Ovary (tissue), 3 donors: ENCODE measurements around the gene TNIK.

Experiments
- CTCF ChIP-seq, 3 donors: fragments of 450-650 bp in 2 of 3; fragments of 200-600 bp in 1 of 3; IDR thresholded peaks; one replicate each; pipeline versions ENCODE4 v1.5.1 to v1.8.0; 2016 to 2022; ENCODE audit warnings: antibody characterized with exemption in 3 of 3, mild to moderate bottlenecking in 1 of 3
- EP300 ChIP-seq: sonication (generic); formaldehyde crosslinking; IDR thresholded peaks from one replicate; pipeline ENCODE4 v1.6.1; 2017; ENCODE audit warnings: antibody characterized with exemption
- POLR2A ChIP-seq: fragments of 450-650 bp; IDR thresholded peaks from one replicate; pipeline ENCODE4 v1.6.1; 2017; ENCODE audit warnings: antibody characterized with exemption, mild to moderate bottlenecking, moderate library complexity
- donor health status: DM: no; HTN: no; CAD: no.

- TF ChIP-seq CTCF (IDR thresholded peaks at IDR 0.05) (no peak), POLR2A (no peak), EP300 (no peak)
These were observed 106.0 kb downstream of the TNIK start for GRCh38 chr3:171354049-171354705.
